ENCODE data around the gene SF1.

The SF1 gene

GRCh38 chr11:64759722-64760719 is 18.3 kb downstream of the SF1 start, which contains the start of gene PYGM:
Gene PYGM (minus strand): TSS chr11:64759974. CDS start chr11:64759898, 76 bp downstream.
- DNase-seq = no peak

- no peak for DNase-seq
These were observed 19.1 kb downstream of the SF1 start for GRCh38 chr11:64759131-64759721.

GRCh38 chr11:64758330-64759079 is 19.8 kb downstream of the SF1 start:
- DNase-seq = no peak

GRCh38 chr11:64757549-64758329 is 20.6 kb downstream of the SF1 start:
- DNase-seq = no peak

GRCh38 chr11:64755681-64756361 is 22.5 kb downstream of the SF1 start:
- DNase-seq = no peak

- DNase-seq = no peak
These were observed 23.3 kb downstream of the SF1 start for GRCh38 chr11:64754919-64755662.

GRCh38 chr11:64754124-64754918 is 24.0 kb downstream of the SF1 start:
- no peak for DNase-seq

GRCh38 chr11:64753380-64754123 is 24.8 kb downstream of the SF1 start:
- DNase-seq = no peak

- no peak for DNase-seq
These were observed 25.3 kb downstream of the SF1 start for GRCh38 chr11:64753019-64753379.

GRCh38 chr11:64752175-64752970 is 26.0 kb downstream of the SF1 start:
- DNase-seq = no peak

GRCh38 chr11:64751580-64751979 is 26.8 kb downstream of the SF1 start:
- no peak for DNase-seq

GRCh38 chr11:64751136-64751535 is 27.2 kb downstream of the SF1 start:
- no peak for DNase-seq

- no peak for DNase-seq
These were observed 27.8 kb downstream of the SF1 start for GRCh38 chr11:64750361-64751054.

GRCh38 chr11:64747961-64748665 is 30.2 kb downstream of the SF1 start:
- DNase-seq = no peak

- no peak for DNase-seq
These were observed 31.9 kb downstream of the SF1 start for GRCh38 chr11:64746486-64746885.

- no peak for DNase-seq
These were observed 32.6 kb downstream of the SF1 start for GRCh38 chr11:64745521-64746328.

- no peak for DNase-seq
These were observed 33.2 kb downstream of the SF1 start for GRCh38 chr11:64745189-64745520.

All from 8988T (cell line).